Fibroblast of skin of back (primary cell): ENCODE measurements around the gene NHSL2.
"Not testable (repeated sequence)": the region's sequence is repeated elsewhere in the genome, so short reads cannot be mapped to it uniquely, and the experiment has no call there.

Experiments used
- DNase-seq: peaks from one replicate; pipeline ENCODE4 v3.0.0-alpha.2; 2013

NHSL2 gene

GRCh38 chrX:72045141-72045540, 134.5 kb downstream of the NHSL2 start:
- no peak for DNase-seq

- DNase-seq, result no peak
Measured at GRCh38 chrX:72045552-72046277, 135.1 kb downstream of the NHSL2 start.

GRCh38 chrX:72046447-72046846, 135.8 kb downstream of the NHSL2 start:
- DNase-seq, result no peak

GRCh38 chrX:72048510-72049455, 138.1 kb downstream of the NHSL2 start:
- no peak for DNase-seq

GRCh38 chrX:72050011-72050410, 139.4 kb downstream of the NHSL2 start:
- no peak for DNase-seq

- DNase-seq, result no peak
Measured at GRCh38 chrX:72051589-72051988, 140.9 kb downstream of the NHSL2 start.

GRCh38 chrX:72052415-72053090, 141.9 kb downstream of the NHSL2 start:
- peak; percentile 50 for DNase-seq

- DNase-seq, result no peak
Measured at GRCh38 chrX:72053508-72053907, 142.9 kb downstream of the NHSL2 start.

GRCh38 chrX:72054779-72055489, 144.3 kb downstream of the NHSL2 start:
- no peak for DNase-seq

- DNase-seq, result no peak
Measured at GRCh38 chrX:72057331-72057730, 146.7 kb downstream of the NHSL2 start.

- DNase-seq, result no peak
Measured at GRCh38 chrX:72057849-72058248, 147.2 kb downstream of the NHSL2 start.

- DNase-seq, result not testable (repeated sequence)
Measured at GRCh38 chrX:72058346-72058745, 147.7 kb downstream of the NHSL2 start.

GRCh38 chrX:72060196-72060920, 149.7 kb downstream of the NHSL2 start:
- no peak for DNase-seq

- no peak for DNase-seq
Measured at GRCh38 chrX:72060921-72061490, 150.4 kb downstream of the NHSL2 start.

GRCh38 chrX:72062916-72063315, 152.3 kb downstream of the NHSL2 start:
- DNase-seq, result no peak

GRCh38 chrX:72069350-72070160, 158.9 kb downstream of the NHSL2 start:
- DNase-seq, result no peak

GRCh38 chrX:72071213-72071612, 160.6 kb downstream of the NHSL2 start:
- DNase-seq, result no peak

- DNase-seq, result no peak
Measured at GRCh38 chrX:72073633-72074032, 163.0 kb downstream of the NHSL2 start.

- no peak for DNase-seq
Measured at GRCh38 chrX:72078411-72078810, 167.8 kb downstream of the NHSL2 start.

GRCh38 chrX:72079607-72080006, 169.0 kb downstream of the NHSL2 start:
- DNase-seq, result peak; percentile 25
